H1 (cell line): ENCODE results near the gene KLRF1. TPM values are rescaled to one million over a fixed set of nuclear protein-coding genes. Genes with fewer than 3 reads are reported as not detected.

Experiments
- CTCF ChIA-PET: fragments of 300-600 bp; sonication (Branson Sonifier 250); formaldehyde crosslinking; loops from one replicate; lab custom pipeline; 2021; ENCODE audit not compliant: partially characterized antibody; lab: Charles Lee
- POLR2A ChIA-PET: fragments of 300-600 bp; sonication (Branson Sonifier 250); formaldehyde crosslinking; loops from one replicate; lab custom pipeline; 2021; ENCODE audit warnings: inconsistent platforms; ENCODE audit not compliant: partially characterized antibody; lab: Charles Lee
- DNase-seq, 2 experiments: peaks; one replicate each; pipeline versions ENCODE4 v3.0.0 to v3.0.0-alpha.2; 2010 to 2022; ENCODE audit warnings: low spot score in 2 of 2, low read depth in 1 of 2, mixed read lengths in 1 of 2
- FAIRE-seq: peaks from 2 replicates; lab custom pipeline; 2011; peaks lifted over from hg19 to GRCh38; lab: Jason Lieb, UNC
- H2AFZ ChIP-seq: 2 replicates; pipeline ENCODE4 v1.8.1; 2012; ENCODE audit warnings: low read length, inconsistent platforms
- H2AK5ac ChIP-seq: 2 replicates; pipeline ENCODE4 v1.6.1; 2013; ENCODE audit warnings: low read depth, low read length
- H2BK120ac ChIP-seq: replicated peaks from 2 replicates; pipeline ENCODE3; 2013; ENCODE audit warnings: low read depth, low read length, inconsistent platforms
- H2BK12ac ChIP-seq: 2 replicates; pipeline ENCODE4 v1.6.1; 2013; ENCODE audit warnings: low read depth, low read length
- H2BK15ac ChIP-seq: 2 replicates; pipeline ENCODE4 v1.6.1; 2013; ENCODE audit warnings: low read length
- H2BK20ac ChIP-seq: 2 replicates; pipeline ENCODE4 v1.6.1; 2013; ENCODE audit warnings: low read length
- H2BK5ac ChIP-seq: 2 replicates; pipeline ENCODE4 v1.6.1; 2013; ENCODE audit warnings: low read depth, low read length
- H3K14ac ChIP-seq: 2 replicates; pipeline ENCODE4 v1.6.1; 2013; ENCODE audit warnings: inconsistent platforms; ENCODE audit not compliant: insufficient read length
- H3K18ac ChIP-seq: 2 replicates; pipeline ENCODE4 v1.6.1; 2013; ENCODE audit warnings: low read length; ENCODE audit errors: extremely low read depth
- H3K23ac ChIP-seq: 2 replicates; pipeline ENCODE4 v1.6.1; 2013; ENCODE audit warnings: inconsistent platforms; ENCODE audit not compliant: insufficient read length
- H3K23me2 ChIP-seq: 2 replicates; pipeline ENCODE4 v1.6.1; 2013; ENCODE audit warnings: low read depth, low read length
- H3K27ac ChIP-seq: 2 replicates; pipeline ENCODE4 v1.6.1; 2011; ENCODE audit warnings: low read depth, low read length, inconsistent platforms
- H3K27me3 ChIP-seq, 4 experiments: replicated peaks in 1 of 4; 1 replicate in 1 of 4; 2 replicates in 3 of 4; pipeline versions ENCODE4 v1.6.1 to v1.8.1; 2011 to 2013; ENCODE audit warnings: low read length in 3 of 4, mild to moderate bottlenecking in 3 of 4, inconsistent platforms in 2 of 4, mixed read lengths in 2 of 4, moderate library complexity in 1 of 4; ENCODE audit not compliant: control insufficient read depth in 3 of 4, insufficient read depth in 3 of 4; ENCODE audit errors: extremely low read depth in 1 of 4
- H3K36me3 ChIP-seq, 4 experiments: 2 replicates each; pipeline versions ENCODE4 v1.6.1 to v1.8.1; 2011 to 2013; ENCODE audit warnings: mild to moderate bottlenecking in 4 of 4, low read length in 3 of 4, moderate library complexity in 2 of 4, control low read depth in 1 of 4, inconsistent platforms in 1 of 4; ENCODE audit not compliant: insufficient read depth in 4 of 4, control insufficient read depth in 2 of 4
- H3K4ac ChIP-seq: replicated peaks from 2 replicates; pipeline ENCODE3; 2013; ENCODE audit warnings: low read length, low read depth, mixed read lengths, inconsistent platforms; ENCODE audit not compliant: insufficient read length
- H3K4me1 ChIP-seq, 4 experiments: replicated peaks in 1 of 4; 1 replicate in 1 of 4; 2 replicates in 3 of 4; pipeline versions ENCODE4 v1.6.1 to v1.8.1; 2011 to 2013; ENCODE audit warnings: low read length in 3 of 4, inconsistent platforms in 2 of 4, mixed read lengths in 1 of 4; ENCODE audit not compliant: insufficient read depth in 4 of 4, control insufficient read depth in 3 of 4
- H3K4me2 ChIP-seq, 2 experiments: 2 replicates each; pipeline versions ENCODE4 v1.6.1 to v1.8.1; 2011 to 2013; ENCODE audit warnings: low read depth in 2 of 2, low read length in 2 of 2, control low read depth in 1 of 2, inconsistent platforms in 1 of 2, mild to moderate bottlenecking in 1 of 2; ENCODE audit not compliant: insufficient read depth in 1 of 2
- H3K4me3 ChIP-seq, 4 experiments: fragments of 200-600, 300-600 bp in 1 of 4; sonication (generic), shearing (Covaris generic), sonication (Bioruptor Twin) in 1 of 4; 2 replicates each; pipeline versions ENCODE4 v1.5.1 to v1.8.1; 2011 to 2016; ENCODE audit warnings: low read length in 4 of 4, low read depth in 3 of 4, control low read depth in 2 of 4, inconsistent platforms in 2 of 4, mild to moderate bottlenecking in 2 of 4, mixed read lengths in 1 of 4, moderate library complexity in 1 of 4; ENCODE audit not compliant: insufficient read depth in 2 of 4; ENCODE audit errors: extremely low read depth in 1 of 4
- H3K56ac ChIP-seq: replicated peaks from 2 replicates; pipeline ENCODE3; 2013; ENCODE audit warnings: low read depth, mild to moderate bottlenecking, mixed read lengths, low read length, inconsistent platforms; ENCODE audit not compliant: insufficient read length
- H3K79me1 ChIP-seq: 2 replicates; pipeline ENCODE4 v1.6.1; 2013; ENCODE audit warnings: low read depth, low read length, control low read depth
- H3K79me2 ChIP-seq, 2 experiments: 2 replicates each; pipeline versions ENCODE4 v1.6.1 to v1.8.1; 2012 to 2013; ENCODE audit warnings: low read length in 2 of 2, mild to moderate bottlenecking in 2 of 2, inconsistent platforms in 1 of 2; ENCODE audit not compliant: insufficient read depth in 2 of 2, control insufficient read depth in 1 of 2
- H3K9ac ChIP-seq, 4 experiments: replicated peaks in 1 of 4; 1 replicate in 1 of 4; 2 replicates in 3 of 4; pipeline versions ENCODE4 v1.6.1 to v1.8.1; 2011 to 2013; ENCODE audit warnings: low read depth in 3 of 4, low read length in 3 of 4, control low read depth in 2 of 4, mild to moderate bottlenecking in 2 of 4, moderate library complexity in 2 of 4, inconsistent platforms in 1 of 4; ENCODE audit errors: extremely low read depth in 1 of 4
- H3K9me3 ChIP-seq, 2 experiments: 2 replicates each; pipeline versions ENCODE4 v1.6.1 to v1.8.1; 2012 to 2013; ENCODE audit warnings: mild to moderate bottlenecking in 2 of 2, moderate library complexity in 2 of 2, control low read depth in 1 of 2, inconsistent platforms in 1 of 2, low read depth in 1 of 2, low read length in 1 of 2, mixed read lengths in 1 of 2; ENCODE audit not compliant: insufficient read depth in 2 of 2
- H4K20me1 ChIP-seq, 2 experiments: replicated peaks in 1 of 2; 2 replicates each; pipeline versions ENCODE3 to v1.8.1; 2011 to 2013; ENCODE audit warnings: inconsistent platforms in 2 of 2, low read length in 2 of 2, mild to moderate bottlenecking in 1 of 2; ENCODE audit not compliant: insufficient read depth in 2 of 2, control insufficient read depth in 1 of 2
- H4K5ac ChIP-seq: 2 replicates; pipeline ENCODE4 v1.6.1; 2013; ENCODE audit warnings: low read length, low read depth, mixed read lengths, inconsistent platforms; ENCODE audit not compliant: insufficient read length
- H4K8ac ChIP-seq: 2 replicates; pipeline ENCODE4 v1.8.0; 2013; ENCODE audit warnings: mild to moderate bottlenecking, moderate library complexity, low read length, inconsistent platforms; ENCODE audit not compliant: insufficient read depth; ENCODE audit errors: extremely low read depth
- H4K91ac ChIP-seq: replicated peaks from 2 replicates; pipeline ENCODE3; 2013; ENCODE audit warnings: low read length, mixed read lengths, inconsistent platforms; ENCODE audit not compliant: insufficient read length
- YY1 ChIP-seq: IDR thresholded peaks from 2 replicates; pipeline ENCODE4 v1.6.1; 2011; ENCODE audit warnings: low read depth, mild to moderate bottlenecking, low read length
- WGBS, 2 experiments: shearing (Covaris generic) in 1 of 2; methylation state at CpG; one replicate each; pipeline versions ENCODE4 v1.1.6 to v1.1.7; 2013 to 2015; ENCODE audit warnings: low lambda C conversion rate in 2 of 2, mixed read lengths in 2 of 2, inconsistent platforms in 1 of 2, low coverage in 1 of 2, missing lambda C conversion rate in 1 of 2; ENCODE audit not compliant: insufficient replicate concordance in 2 of 2, insufficient coverage in 1 of 2, insufficient read length in 1 of 2; ENCODE audit errors: extremely low coverage in 1 of 2, missing lambda C conversion rate in 1 of 2; 5-methylcytosine and 5-hydroxymethylcytosine counted together
- polyA plus RNA-seq, 7 experiments: library from polyadenylated mRNA; depleted of rRNA in 3 of 7; stranded (reverse) in 5 of 7; unstranded in 2 of 7; fragments of >200 nt in 5 of 7; fragments of 200-250 nt in 2 of 7; gene quantifications; 1 replicate in 5 of 7; 2 replicates in 1 of 7; 4 replicates in 1 of 7; pipeline versions ENCODE4 v1.2.1 to v1.2.3, GENCODE V29; 2011 to 2013; ENCODE audit warnings: missing spikeins in 2 of 7, mixed read lengths in 2 of 7
- total RNA-seq: library from RNA; stranded (reverse); fragmentation: NEBNext Ultra II Directional; extraction: Animal tissue kit (Norgen Biotek cat#: 25700); gene quantifications from 2 replicates; pipeline ENCODE4 v1.2.1, GENCODE V29; 2021

Gene KLRF1
- total and polyA plus RNA-seq, 2 of the 8 experiments (the other 6 are each of a cell fraction or from before 2014, with no cell fraction given) = not detected

DNA sequence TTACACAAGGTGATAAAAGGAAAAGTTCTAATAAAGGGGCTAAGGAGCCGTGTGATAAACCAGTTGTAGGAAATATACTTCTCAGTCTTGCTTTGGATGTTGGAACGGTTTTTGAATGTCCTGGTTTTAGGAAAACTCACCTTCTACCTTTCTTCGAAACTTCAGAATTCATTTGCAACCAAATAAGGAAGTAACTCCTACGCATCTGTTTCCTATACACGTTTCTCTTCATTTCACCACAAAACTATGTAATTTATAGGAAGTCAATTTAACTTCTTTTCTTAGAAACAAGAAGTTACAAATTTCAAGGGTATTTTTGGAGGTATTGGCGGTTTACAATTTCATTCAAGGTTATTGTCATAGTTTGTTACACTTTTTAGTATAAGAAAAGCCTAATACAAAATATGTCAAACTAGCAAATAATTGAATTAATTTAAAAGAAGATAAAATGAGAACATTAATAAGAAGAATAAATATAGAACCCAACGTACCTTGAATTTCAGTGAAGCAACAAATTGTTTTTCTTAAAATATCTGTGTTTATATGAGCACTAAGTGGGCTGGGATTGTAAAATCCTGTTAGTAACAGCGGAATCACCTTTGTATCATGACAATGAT, 33.4 kb upstream of the KLRF1 start:
- no peak overlapping the region for H4K91ac ChIP-seq
- no peak overlapping the region for H3K9ac ChIP-seq
- no peaks in the 10 kb centered on the region for H3K79me1 ChIP-seq
- H4K5ac ChIP-seq = no peak overlapping the region
- FAIRE-seq (no peak), DNase-seq (no peak)
- H2AK5ac ChIP-seq = no peak overlapping the region
- no peak overlapping the region for H3K4me2 ChIP-seq
- POLR2A ChIA-PET = no interaction called here
- no peak overlapping the region for H3K18ac ChIP-seq
- H3K23me2 ChIP-seq = no peaks in the 10 kb centered on the region
- H3K9me3 ChIP-seq = peaks cover 0 to 8% of the 10 kb centered on the region in 2 experiments; a peak in 1 of 4 replicates
- TF ChIP-seq YY1 = no peak
- H2BK5ac ChIP-seq = no peak overlapping the region
- no peak overlapping the region for H3K4me3 ChIP-seq
- WGBS, 2 experiments = 83% methylated on average over 8 of the region's 8 CpGs; no CpG with 5 or more reads in 1 of the 2 experiments
- H2AFZ ChIP-seq = no peak overlapping the region
- no peak overlapping the region for H3K23ac ChIP-seq
- no peaks in the 10 kb centered on the region; a peak in 1 of 7 replicates for H3K4me1 ChIP-seq
- H4K8ac ChIP-seq = no peak overlapping the region
- H3K56ac ChIP-seq = no peak overlapping the region
- no peak overlapping the region for H2BK120ac ChIP-seq
- no peaks in the 10 kb centered on the region for H3K79me2 ChIP-seq
- H3K14ac ChIP-seq = no peak overlapping the region
- H2BK15ac ChIP-seq = no peak overlapping the region
- no peak overlapping the region for H2BK12ac ChIP-seq
- H4K20me1 ChIP-seq = no peaks in the 10 kb centered on the region
- H3K4ac ChIP-seq = no peak overlapping the region
- CTCF ChIA-PET = interaction anchor here (0.6 to 10.7 kb wide), 3 partner anchors 17 to 42 kb away, joined by 3 to 278 read pairs (median 54); no protein-coding TSS in a partner anchor
- no peaks in the 10 kb centered on the region for H3K36me3 ChIP-seq
- no peaks in the 10 kb centered on the region for H3K27me3 ChIP-seq
- no peak overlapping the region for H2BK20ac ChIP-seq
- no peak overlapping the region for H3K27ac ChIP-seq
